SJSA1 (cell line): ENCODE results near the gene METTL22. TPM values are rescaled to one million over a fixed set of nuclear protein-coding genes. Genes with fewer than 3 reads are reported as not detected.

Experiments used
- DNase-seq, 2 experiments: peaks; one replicate each; pipeline ENCODE4 v3.0.0-alpha.2; 2015 to 2020; ENCODE audit warnings: low spot score in 2 of 2, low read depth in 1 of 2
- H3K27ac ChIP-seq: fragments of 250-450 bp; sonication (Bioruptor Pico); 2 replicates; pipeline ENCODE4 v1.5.1; 2020; ENCODE audit warnings: mild to moderate bottlenecking, moderate library complexity
- H3K27me3 ChIP-seq: fragments of 250-450 bp; sonication (Bioruptor Pico); replicated peaks from 2 replicates; pipeline ENCODE4 v1.5.1; 2020; ENCODE audit warnings: mild to moderate bottlenecking, moderate library complexity
- H3K36me3 ChIP-seq: fragments of 250-450 bp; sonication (Bioruptor Pico); 2 replicates; pipeline ENCODE4 v1.5.1; 2020; ENCODE audit warnings: mild to moderate bottlenecking
- H3K4me1 ChIP-seq: fragments of 250-450 bp; sonication (Bioruptor Pico); replicated peaks from 2 replicates; pipeline ENCODE4 v1.6.1; 2021; ENCODE audit warnings: mild to moderate bottlenecking
- H3K4me3 ChIP-seq: fragments of 250-450 bp; sonication (Bioruptor Pico); 2 replicates; pipeline ENCODE4 v1.5.1; 2020; ENCODE audit warnings: mild to moderate bottlenecking
- H3K9me3 ChIP-seq: fragments of 250-450 bp; sonication (Bioruptor Pico); replicated peaks from 2 replicates; pipeline ENCODE4 v1.5.1; 2020; ENCODE audit warnings: mild to moderate bottlenecking
- total RNA-seq: library from RNA; depleted of rRNA; stranded (reverse); fragments of >200 nt; shearing (Covaris generic); gene quantifications from 2 replicates; pipeline ENCODE4 v1.2.3, GENCODE V29; 2014

The METTL22 gene
- total RNA-seq, 1 experiment from 2014 or later = 14.9 TPM

- DNase-seq = no peak
- no peaks in the 10 kb centered on the region for H3K4me1 ChIP-seq
- no peaks in the 10 kb centered on the region for H3K9me3 ChIP-seq
- H3K4me3 ChIP-seq = no peak overlapping the region
- H3K27ac ChIP-seq = no peak overlapping the region
- peaks cover 16% of the 10 kb centered on the region for H3K27me3 ChIP-seq
- H3K36me3 ChIP-seq = no peaks in the 10 kb centered on the region
Observed at GRCh38 chr16:8611122-8611521, 10.4 kb upstream of the METTL22 start.

DNA sequence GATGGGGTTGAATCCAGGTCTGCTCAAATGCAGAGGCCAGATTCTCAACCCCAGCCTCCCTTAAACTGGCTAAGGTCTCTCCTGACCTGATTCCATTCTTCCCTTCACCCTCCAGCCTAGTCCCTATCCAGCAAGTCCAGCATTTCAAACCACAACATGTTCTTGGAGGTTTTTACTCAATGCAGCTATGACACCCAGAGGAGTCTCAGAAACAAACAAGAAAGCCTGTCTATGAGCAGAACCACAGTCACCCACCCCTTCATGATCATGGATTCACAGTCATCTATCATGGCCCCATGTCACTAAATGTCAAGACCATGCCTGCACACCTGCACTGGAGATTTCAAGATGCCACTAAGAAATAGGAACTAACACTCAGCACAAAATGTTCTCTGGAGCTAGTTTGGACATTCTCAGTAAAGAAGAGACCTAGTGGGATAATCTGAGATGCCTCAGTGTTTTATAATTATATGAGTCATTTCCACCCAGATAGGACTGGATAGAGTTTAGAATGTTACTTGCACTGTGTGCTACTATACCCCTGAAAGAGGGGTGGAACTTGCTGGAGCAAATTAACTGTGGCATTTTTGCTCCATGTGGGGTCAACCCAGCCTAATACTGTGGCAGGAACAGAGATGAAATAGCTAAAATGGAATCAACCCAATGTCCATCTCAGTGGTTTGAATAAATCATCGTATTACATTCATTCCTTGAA lies 9.5 kb upstream of the METTL22 start:
- Histone ChIP-seq H3K4me3 (no peak overlapping the region), H3K36me3 (no peaks in the 10 kb centered on the region), H3K27ac (no peak overlapping the region), H3K4me1 (no peaks in the 10 kb centered on the region), H3K9me3 (no peaks in the 10 kb centered on the region), H3K27me3 (peaks cover 15% of the 10 kb centered on the region)
- DNase-seq = no peak

GRCh38 chr16:8614435-8615029 lies 7.0 kb upstream of the METTL22 start:
- Histone ChIP-seq H3K27ac (no peak overlapping the region), H3K36me3 (no peaks in the 10 kb centered on the region), H3K9me3 (no peaks in the 10 kb centered on the region), H3K4me3 (no peak overlapping the region), H3K4me1 (no peaks in the 10 kb centered on the region), H3K27me3 (peaks cover 18% of the 10 kb centered on the region)
- no peak for DNase-seq

DNA sequence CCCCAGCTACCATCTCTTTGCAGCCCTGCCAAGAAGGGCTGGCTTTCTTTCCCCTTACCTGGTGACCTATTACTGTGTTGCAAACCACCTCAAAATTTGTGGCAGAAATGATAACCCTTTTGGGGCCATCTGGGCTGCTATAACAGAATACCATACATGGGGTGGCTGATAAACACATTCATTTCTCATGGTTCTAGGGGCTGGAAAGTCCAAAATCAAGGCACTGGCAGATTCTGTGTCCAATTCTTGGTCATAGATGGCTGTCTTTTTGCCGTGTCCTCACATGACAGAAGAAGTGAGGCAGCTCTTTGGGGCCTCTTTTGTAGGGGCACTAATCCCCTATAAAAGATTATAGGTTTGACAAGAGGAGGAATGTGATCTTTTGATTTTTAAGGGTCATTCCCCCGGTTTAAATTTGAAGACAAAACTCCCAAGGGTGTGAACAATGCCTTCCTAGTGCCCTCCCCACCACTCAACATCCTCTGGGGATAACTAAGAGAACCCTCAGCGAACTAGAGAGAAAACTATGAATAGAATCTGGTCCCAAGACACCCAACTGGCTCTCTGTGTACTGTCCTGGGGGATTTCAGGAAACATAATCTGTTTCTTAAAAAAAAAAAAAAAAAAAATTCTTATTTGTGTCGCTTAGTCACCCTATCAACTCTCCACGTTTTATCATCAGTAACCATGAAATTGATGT lies 1.7 kb upstream of the METTL22 start:
- Histone ChIP-seq H3K4me1 (peaks cover 6% of the 10 kb centered on the region), H3K9me3 (no peaks in the 10 kb centered on the region), H3K36me3 (peaks cover 9% of the 10 kb centered on the region), H3K27ac (no peak overlapping the region), H3K27me3 (peaks cover 8% of the 10 kb centered on the region), H3K4me3 (no peak overlapping the region)
- DNase-seq = no peak

DNA sequence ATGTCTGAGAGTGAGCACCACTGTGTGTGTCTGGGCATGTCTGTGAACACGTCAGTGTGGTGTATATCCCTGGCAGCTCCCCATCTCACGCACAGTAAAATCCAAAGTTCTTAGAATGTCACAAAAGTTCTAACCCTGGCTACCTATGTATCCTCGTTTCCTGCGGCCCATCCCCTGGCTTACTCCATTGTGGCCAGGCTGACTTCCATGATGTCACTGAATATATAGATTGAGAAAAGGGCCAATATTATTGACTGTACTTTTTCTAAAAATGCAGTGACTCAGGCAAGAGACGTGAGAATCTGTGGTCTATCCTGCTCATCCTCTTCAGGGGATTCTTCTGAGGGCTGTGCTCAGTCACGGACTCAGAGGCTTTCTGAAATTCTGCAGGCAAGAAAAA lies 963 bp upstream of the METTL22 start:
- H3K27me3 ChIP-seq = 0 out of 2 replicates have a peak, but pooled peaks cover 3% of the 10 kb centered on the region
- peaks cover 11% of the 10 kb centered on the region for H3K36me3 ChIP-seq
- H3K9me3 ChIP-seq = no peaks in the 10 kb centered on the region
- no peak overlapping the region for H3K4me3 ChIP-seq
- DNase-seq = no peak
- H3K4me1 ChIP-seq = peaks cover 6% of the 10 kb centered on the region
- H3K27ac ChIP-seq = no peak overlapping the region

GRCh38 chr16:8621222-8621571 lies 301 bp upstream of the METTL22 start:
- DNase-seq = no peak
- Histone ChIP-seq H3K4me1 (peaks cover 6% of the 10 kb centered on the region), H3K36me3 (peaks cover 17% of the 10 kb centered on the region), H3K9me3 (no peaks in the 10 kb centered on the region), H3K4me3 (peak overlapping the region; percentile 85), H3K27ac (no peak overlapping the region), H3K27me3 (0 out of 2 replicates have a peak, but pooled peaks cover 3% of the 10 kb centered on the region)

- Histone ChIP-seq H3K9me3 (no peaks in the 10 kb centered on the region), H3K36me3 (peaks cover 28% of the 10 kb centered on the region)
- no peak for DNase-seq
Observed at GRCh38 chr16:8622315-8622656, 788 bp downstream of the METTL22 start.

DNA sequence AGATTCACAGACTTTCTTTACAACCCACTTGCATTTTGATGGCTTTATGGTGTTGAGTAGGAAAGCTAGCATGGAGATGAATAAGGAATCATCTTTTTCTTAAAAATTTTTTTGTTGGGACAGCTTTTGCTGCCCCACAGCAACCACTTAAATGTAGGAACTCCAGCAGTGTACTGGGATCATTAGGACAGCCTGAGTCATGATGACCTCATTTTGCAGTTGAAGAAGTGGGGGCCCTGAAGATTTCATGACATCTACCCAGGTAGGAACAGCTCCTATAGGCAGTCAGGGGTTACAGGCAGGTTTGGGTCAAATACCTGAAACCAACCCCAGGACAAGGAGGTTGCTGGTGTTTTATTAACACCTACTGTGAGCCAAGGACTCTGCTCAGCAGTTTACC lies 2.1 kb downstream of the METTL22 start:
- no peak for DNase-seq
- Histone ChIP-seq H3K27ac (no peak overlapping the region), H3K27me3 (0 out of 2 replicates have a peak, but pooled peaks cover 2% of the 10 kb centered on the region), H3K4me1 (peaks cover 6% of the 10 kb centered on the region), H3K4me3 (no peak overlapping the region), H3K9me3 (no peaks in the 10 kb centered on the region), H3K36me3 (peaks cover 42% of the 10 kb centered on the region)

More at GRCh38 chr16:8622315-8622656, 788 bp downstream of the METTL22 start:
- H3K27ac ChIP-seq = peak overlapping the region; percentile 75
- H3K4me3 ChIP-seq = peak overlapping the region; percentile 85
- peaks cover 6% of the 10 kb centered on the region for H3K4me1 ChIP-seq
- H3K27me3 ChIP-seq = 0 out of 2 replicates have a peak, but pooled peaks cover 3% of the 10 kb centered on the region

DNA sequence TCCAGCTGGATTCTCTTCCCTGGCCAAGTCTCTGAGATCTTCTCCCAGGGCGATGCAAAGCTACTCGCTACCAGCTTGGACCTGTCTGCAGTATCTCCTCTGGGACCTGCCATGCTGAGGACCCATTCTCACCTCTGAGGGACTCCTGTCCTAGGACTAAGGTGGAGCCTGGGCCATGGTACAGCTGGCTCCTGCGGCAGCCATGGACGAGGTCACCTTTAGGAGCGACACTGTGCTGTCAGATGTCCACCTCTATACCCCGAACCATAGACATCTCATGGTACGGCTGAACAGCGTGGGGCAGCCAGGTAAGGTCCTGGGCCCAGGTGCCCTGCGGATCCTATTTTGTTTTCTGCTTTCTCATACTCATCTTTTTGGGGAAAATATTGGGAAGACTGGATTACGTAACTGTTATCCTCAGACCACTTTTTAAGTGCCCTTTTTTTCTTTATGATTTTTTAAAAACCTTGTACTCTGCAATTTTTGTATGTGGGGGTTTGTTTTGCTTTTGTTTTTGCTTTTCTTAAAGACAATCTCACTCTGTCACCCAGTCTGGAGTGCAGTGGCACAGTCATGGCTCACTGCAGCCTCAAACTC lies 4.1 kb downstream of the METTL22 start:
- no peak overlapping the region for H3K27ac ChIP-seq
- H3K4me1 ChIP-seq = peaks cover 6% of the 10 kb centered on the region
- no peaks in the 10 kb centered on the region for H3K27me3 ChIP-seq
- DNase-seq = no peak
- peaks cover 61% of the 10 kb centered on the region for H3K36me3 ChIP-seq
- no peak overlapping the region for H3K4me3 ChIP-seq
- no peaks in the 10 kb centered on the region for H3K9me3 ChIP-seq

GRCh38 chr16:8626946-8627345 lies 5.4 kb downstream of the METTL22 start:
- Histone ChIP-seq H3K27ac (no peak overlapping the region), H3K36me3 (peaks cover 71% of the 10 kb centered on the region), H3K4me1 (peaks cover 6% of the 10 kb centered on the region), H3K9me3 (no peaks in the 10 kb centered on the region), H3K27me3 (no peaks in the 10 kb centered on the region), H3K4me3 (no peak overlapping the region)
- no peak for DNase-seq

- H3K4me3 ChIP-seq = no peak overlapping the region
- peaks cover 4% of the 10 kb centered on the region for H3K4me1 ChIP-seq
- H3K36me3 ChIP-seq = peaks cover 73% of the 10 kb centered on the region
- no peaks in the 10 kb centered on the region for H3K27me3 ChIP-seq
- no peak for DNase-seq
- no peak overlapping the region for H3K27ac ChIP-seq
- H3K9me3 ChIP-seq = no peaks in the 10 kb centered on the region
Observed at GRCh38 chr16:8627456-8627855, 6.0 kb downstream of the METTL22 start.

- H3K4me3 ChIP-seq = no peak overlapping the region
- H3K27ac ChIP-seq = no peak overlapping the region
- H3K9me3 ChIP-seq = no peaks in the 10 kb centered on the region
- no peak for DNase-seq
- peaks cover 75% of the 10 kb centered on the region for H3K36me3 ChIP-seq
- H3K27me3 ChIP-seq = no peaks in the 10 kb centered on the region
- no peaks in the 10 kb centered on the region for H3K4me1 ChIP-seq
Observed at GRCh38 chr16:8628981-8629725, 7.7 kb downstream of the METTL22 start.

DNA sequence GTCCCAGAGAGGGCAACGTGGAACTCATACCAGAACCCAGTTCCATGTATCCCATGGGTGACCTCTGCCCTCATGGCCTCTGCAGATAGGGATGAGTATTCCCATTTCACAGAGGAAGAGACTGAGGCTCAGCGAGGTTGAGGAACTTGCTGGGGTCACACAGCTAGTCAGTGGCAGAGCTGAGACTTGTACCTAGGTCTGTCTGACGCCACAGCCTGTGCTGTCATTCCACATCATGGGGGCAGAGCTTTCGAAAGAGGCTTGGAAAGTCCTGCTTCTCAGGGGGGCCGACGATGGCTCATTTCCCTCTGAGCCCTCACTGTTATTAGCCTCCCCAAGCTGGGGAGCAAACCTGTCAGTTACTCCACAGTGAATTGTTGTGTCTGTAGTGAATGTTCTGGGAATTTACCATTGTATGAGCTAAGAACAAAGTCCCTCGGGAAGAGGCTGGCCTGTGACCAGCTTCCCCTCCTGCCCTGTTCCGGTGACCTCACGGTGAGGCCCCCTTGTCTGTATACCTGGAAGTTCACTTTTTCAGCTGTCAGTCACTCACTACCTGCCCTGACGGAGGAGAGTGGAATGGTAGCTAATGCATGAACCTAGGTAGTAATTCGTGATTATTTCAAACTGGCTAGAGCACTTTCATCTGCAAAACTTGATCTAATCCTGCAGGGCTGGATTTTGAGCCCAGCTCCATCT lies 8.9 kb downstream of the METTL22 start:
- H3K27me3 ChIP-seq = no peaks in the 10 kb centered on the region
- H3K9me3 ChIP-seq = no peaks in the 10 kb centered on the region
- H3K27ac ChIP-seq = no peak overlapping the region
- H3K4me3 ChIP-seq = no peak overlapping the region
- DNase-seq = no peak
- no peaks in the 10 kb centered on the region for H3K4me1 ChIP-seq
- peaks cover 84% of the 10 kb centered on the region for H3K36me3 ChIP-seq
